HT1080 (cell line): Measurements from ENCODE around the gene MSMP. TPM values are rescaled to one million over a fixed set of nuclear protein-coding genes. Genes with fewer than 3 reads are reported as not detected.
A peak's percentile ranks its signal among the peaks of the same experiment; 100 is the strongest.

ENCODE experiments used
- DNase-seq: peaks from one replicate; pipeline ENCODE4 v3.0.0-alpha.2; 2015; ENCODE audit warnings: low read depth
- polyA plus RNA-seq, 2 experiments: library from polyadenylated mRNA; depleted of rRNA; stranded (reverse); fragments of >200 nt; gene quantifications; 2 replicates each; pipeline ENCODE4 v1.2.3, GENCODE V29; 2015
- total RNA-seq: library from RNA; depleted of rRNA; stranded (reverse); fragments of >200 nt; shearing (Covaris generic); gene quantifications from 2 replicates; pipeline ENCODE4 v1.2.3, GENCODE V29; 2014; rRNA removed

Gene MSMP
- not detected in 2 replicates for total RNA-seq
- not detected in 2 replicates for polyA plus RNA-seq (2015; cell fraction: cytosol; rRNA removed)
- 0.26 TPM in 1 of 2 replicates, not detected in the other for polyA plus RNA-seq (2015; cell fraction: nucleus; rRNA removed)

- DNase-seq, result no peak
These were observed at the start of gene MSMP for GRCh38 chr9:35754264-35754663. Gene MSMP (minus strand): TSS chr9:35754276. CDS start chr9:35754129, 147 bp downstream.

- no peak for DNase-seq
These were observed 47.5 kb upstream of the MSMP start for GRCh38 chr9:35801328-35802128.

- no peak for DNase-seq
These were observed 46.5 kb upstream of the MSMP start for GRCh38 chr9:35800530-35800929.

- peak; percentile 92 for DNase-seq
These were observed 44.7 kb upstream of the MSMP start for GRCh38 chr9:35798658-35799374.

GRCh38 chr9:35797311-35798109 lies 43.4 kb upstream of the MSMP start:
- DNase-seq, result no peak

GRCh38 chr9:35795695-35796094 lies 41.6 kb upstream of the MSMP start:
- peak; percentile 44 for DNase-seq

- no peak for DNase-seq
These were observed 39.4 kb upstream of the MSMP start for GRCh38 chr9:35793461-35793860.

- DNase-seq, result no peak
These were observed 38.8 kb upstream of the MSMP start for GRCh38 chr9:35792826-35793225.

GRCh38 chr9:35792024-35792813 lies 38.1 kb upstream of the MSMP start:
- no peak for DNase-seq

- no peak for DNase-seq
These were observed 37.3 kb upstream of the MSMP start, which contains the start of gene NPR2 for GRCh38 chr9:35791297-35791921. Gene NPR2 (plus strand): TSS chr9:35791591. CDS start chr9:35792409, 818 bp downstream.

GRCh38 chr9:35790385-35791296 lies 36.6 kb upstream of the MSMP start:
- peak; percentile 77 for DNase-seq

- DNase-seq, result no peak
These were observed 35.9 kb upstream of the MSMP start for GRCh38 chr9:35790025-35790384.

- no peak for DNase-seq
These were observed 35.5 kb upstream of the MSMP start for GRCh38 chr9:35789541-35789940.

- no peak for DNase-seq
These were observed 29.3 kb upstream of the MSMP start for GRCh38 chr9:35783418-35783817.

GRCh38 chr9:35781066-35781465 lies 27.0 kb upstream of the MSMP start:
- DNase-seq, result no peak

- no peak for DNase-seq
These were observed 24.4 kb upstream of the MSMP start for GRCh38 chr9:35778496-35778895.

GRCh38 chr9:35776018-35776417 lies 21.9 kb upstream of the MSMP start:
- no peak for DNase-seq

- no peak for DNase-seq
These were observed 21.0 kb upstream of the MSMP start for GRCh38 chr9:35774907-35775635.
